ENCODE measurements around the gene UBTD1.
"Not testable (repeated sequence)": the region's sequence is repeated elsewhere in the genome, so short reads cannot be mapped to it uniquely, and the experiment has no call there.

Gene UBTD1

DNA sequence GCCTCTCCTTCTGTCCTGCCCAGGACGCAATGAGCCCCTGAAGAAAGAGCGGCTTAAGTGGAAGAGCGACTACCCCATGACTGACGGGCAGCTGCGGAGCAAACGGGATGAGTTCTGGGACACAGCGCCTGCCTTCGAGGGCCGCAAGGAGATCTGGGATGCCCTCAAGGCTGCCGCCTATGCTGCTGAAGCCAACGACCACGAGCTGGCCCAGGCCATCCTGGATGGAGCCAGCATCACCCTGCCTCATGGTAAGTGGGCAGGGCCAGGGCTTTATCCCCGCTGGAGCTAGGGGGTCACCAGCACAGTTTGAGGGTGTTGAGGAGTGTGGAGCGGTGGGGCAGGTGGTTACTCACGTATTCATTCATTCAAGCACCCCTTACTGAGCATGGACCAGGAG, 69.2 kb downstream of the UBTD1 start:
- no peak for DNase-seq

DNA sequence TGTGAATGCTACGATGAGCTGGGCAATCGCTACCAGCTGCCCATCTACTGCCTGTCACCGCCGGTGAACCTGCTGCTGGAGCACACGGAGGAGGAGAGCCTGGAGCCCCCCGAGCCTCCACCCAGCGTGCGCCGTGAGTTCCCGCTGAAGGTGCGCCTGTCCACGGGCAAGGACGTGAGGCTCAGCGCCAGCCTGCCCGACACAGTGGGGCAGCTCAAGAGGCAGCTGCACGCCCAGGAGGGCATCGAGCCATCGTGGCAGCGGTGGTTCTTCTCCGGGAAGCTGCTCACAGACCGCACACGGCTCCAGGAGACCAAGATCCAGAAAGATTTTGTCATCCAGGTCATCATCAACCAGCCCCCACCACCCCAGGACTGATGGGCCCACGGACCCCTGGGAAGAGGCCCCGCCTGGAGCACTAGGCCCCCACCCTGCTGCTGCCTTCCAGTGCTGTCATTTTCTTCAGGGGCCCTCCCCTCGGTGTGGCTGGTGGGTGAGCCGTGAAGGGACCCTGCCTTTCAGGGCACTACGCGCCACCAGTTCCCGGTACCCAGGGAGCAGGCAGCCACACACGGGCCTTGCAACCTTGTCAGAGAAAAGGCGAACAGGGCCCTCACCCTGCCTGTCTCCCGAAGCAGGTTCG, 71.5 kb downstream of the UBTD1 start:
- no peak for DNase-seq

DNA sequence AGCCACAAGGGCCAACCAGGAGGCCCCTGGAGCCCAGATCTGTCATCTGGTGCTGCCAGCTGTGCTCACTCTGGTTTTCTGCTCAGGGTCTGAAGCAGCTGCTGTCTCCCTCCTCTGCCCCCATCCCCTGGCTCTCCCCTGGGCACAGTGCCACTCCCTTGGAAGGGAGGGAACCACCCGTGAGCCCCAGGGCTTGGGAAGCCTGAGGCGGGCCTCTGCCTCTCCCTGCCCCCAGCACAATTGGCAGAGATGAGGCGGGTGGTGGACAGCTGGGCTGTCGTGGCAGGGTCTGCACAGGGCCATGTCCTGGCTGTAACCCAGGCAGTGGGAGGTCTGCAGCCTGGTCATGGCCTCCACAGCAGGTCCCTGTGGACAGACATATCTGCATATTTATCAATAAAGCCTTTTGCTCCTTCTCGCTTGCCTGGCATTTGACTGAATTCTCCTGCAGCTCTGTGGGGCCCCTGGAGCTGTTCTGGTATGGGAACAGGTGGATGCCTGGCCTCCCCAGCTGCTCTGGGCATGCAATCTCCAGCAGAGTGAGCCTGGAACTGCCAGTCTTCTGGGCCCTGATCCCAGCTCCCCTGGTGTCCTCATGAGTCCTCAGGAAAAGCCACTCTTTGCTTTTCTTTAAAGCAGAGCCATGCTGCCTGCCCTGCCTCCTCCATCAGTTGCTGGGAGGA, 72.2 kb downstream of the UBTD1 start:
- peak; percentile 21 for DNase-seq

DNA sequence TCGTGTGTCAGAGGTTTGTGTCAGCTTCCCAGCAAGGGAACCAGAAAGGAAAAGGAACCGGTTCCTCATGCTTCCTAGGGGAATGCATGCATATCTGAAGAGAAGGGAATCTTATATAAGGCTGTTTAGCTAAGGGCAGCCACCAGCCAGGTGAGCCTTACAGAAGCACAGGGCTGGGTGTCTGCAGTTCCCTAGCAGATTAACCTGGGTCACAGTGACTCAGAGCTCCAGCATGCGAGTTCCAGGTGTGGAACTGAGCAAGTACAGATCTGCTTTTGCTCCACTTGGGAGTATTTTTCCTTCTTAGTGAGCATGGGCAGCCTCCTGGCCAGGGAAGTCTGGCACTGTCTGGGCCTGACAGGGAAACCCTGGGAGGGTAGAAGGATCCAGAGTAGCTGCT, 72.9 kb downstream of the UBTD1 start:
- no peak for DNase-seq

DNA sequence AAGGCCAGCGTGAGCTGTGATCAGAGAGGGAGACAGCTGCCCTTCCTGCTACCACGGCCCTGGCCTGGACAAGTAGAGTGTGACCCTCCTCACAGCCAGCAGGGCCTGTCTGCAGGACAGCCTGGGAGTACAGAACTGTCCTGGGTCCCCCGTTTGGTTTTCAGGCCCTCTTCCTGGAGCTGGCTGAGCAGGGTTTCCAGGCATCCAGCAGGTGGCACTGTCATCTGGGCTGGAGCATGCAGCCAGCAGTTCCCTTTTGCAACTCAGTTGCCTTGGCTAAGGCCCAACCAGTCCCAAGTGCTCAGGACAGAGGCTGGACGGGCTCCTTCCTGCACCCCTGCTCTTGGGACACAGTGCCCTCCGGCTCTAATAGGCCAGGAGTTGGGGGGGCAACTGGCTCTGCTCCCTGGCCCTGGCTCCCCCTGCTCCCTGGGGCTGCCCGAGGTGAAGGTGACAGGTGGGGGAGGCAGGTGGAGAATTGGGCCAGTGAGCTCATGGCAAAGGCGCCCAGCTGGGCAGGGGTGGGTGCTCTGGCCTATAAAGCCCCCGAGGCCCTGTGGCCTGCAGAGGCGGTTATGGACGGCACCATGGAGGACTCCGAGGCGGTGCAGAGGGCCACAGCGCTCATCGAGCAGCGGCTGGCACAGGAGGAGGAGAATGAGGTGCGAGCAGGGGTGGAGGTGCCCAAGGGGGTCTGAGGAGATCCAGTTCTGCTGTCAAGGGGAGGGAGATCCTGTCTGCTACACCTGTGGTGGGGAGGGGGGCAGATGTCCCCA, 73.7 kb downstream of the UBTD1 start, which contains the start of gene ANKRD2:
Gene ANKRD2 (plus strand): TSS at position 566 of the 776 bp plus-strand sequence. CDS start 10 bp downstream, at position 576.
- peak; percentile 70 for DNase-seq

DNA sequence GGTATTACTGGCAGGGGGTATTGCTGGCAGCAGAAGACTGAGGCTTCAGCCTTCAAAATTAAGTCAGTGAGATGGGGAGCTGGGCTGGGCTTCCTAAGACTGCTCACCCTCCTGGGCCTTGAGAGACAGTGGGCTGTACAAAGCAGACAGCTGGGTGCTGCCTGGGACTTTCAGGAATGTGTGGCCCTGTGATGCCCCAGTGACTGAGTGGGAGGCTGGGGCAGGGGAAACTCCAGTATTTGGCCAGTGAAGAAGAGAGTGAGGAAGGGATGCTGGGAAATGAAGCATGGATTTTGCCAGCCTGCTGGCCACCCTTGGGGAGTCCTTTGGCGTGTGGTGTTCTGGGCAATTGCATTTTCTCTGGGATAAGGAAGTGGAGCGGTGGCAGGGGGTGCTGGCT, 74.3 kb downstream of the UBTD1 start:
- no peak for DNase-seq

DNA sequence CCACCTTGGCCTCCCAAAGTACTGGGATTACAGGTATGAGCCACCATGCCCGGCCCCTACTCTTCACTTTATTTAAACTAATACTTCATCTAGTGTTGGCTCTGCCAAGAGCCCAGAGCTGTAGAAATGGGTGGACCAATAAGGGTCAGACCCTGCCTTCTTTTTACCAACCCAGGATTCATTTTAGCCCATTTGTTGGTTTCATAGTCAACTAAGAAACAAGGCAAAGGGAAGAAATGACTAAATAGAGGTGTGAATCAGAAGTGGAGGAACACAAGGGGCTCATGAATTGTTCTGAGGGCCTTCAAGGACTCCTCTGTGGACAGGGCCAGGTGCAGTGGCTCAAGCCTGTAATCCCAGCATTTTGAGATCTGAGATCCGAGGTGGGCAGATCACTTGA, 74.9 kb downstream of the UBTD1 start:
- DNase-seq, result no peak

DNA sequence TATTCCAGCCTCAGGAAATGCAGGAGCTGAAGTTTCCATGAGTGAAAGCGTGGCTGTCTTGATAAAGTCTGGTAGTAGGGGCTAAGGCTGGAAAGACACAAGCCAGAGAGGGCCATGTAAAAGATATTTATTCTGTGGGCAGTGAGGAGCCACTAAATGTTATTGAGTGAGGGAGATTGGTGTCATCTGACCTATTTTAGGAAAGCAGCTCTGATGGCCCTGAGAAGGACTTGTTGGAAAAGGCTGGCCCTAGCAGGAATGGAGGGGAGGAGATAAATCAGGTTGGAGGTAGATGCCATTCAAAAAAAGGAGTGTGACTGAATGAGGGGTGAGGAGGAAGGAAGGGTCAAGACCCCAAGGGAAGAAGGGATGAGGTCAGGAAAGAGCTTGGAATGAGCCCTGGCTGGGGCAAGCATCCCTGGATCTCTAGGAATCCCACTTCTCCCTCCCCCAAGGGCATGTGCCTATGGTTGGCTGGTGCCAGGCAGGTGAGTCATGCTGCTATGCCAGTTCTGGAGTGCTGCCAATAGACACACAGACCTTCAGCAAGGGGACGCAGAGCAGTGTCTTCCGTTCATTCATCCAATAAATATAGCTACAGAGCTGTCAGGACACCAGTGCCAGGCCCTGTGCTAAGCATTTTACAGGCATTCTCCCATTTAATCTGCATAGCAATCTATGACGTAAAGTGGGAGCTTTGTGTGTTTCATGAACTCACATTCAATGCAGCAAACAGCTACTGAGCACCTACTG, 75.8 kb downstream of the UBTD1 start:
- no peak for DNase-seq

DNA sequence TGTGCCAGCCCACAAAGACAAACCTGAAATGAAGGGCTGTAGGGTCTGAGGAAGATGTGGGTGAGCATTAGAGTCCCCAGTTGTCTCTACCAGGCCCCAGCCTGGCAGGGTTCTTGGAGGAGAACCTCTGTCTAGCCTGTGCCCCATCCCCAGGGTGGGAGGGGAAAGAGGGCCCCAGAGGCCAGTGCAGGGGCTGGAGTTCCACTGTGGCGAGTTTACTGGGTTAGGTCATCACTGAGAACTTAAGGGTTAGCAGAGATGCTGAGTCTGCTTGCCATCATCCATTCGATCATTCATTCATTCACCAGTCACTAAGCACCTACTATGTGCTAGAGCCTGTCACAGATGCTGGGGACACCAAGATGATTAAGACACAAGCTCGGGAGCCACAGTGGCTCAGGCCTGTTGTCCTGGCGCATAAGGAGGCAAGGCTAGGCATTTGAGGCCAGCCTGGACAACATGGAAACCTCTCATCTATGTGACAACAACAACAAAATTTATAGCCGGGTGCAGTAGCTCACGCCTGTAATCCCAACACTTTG, 76.5 kb downstream of the UBTD1 start:
- no peak for DNase-seq

DNA sequence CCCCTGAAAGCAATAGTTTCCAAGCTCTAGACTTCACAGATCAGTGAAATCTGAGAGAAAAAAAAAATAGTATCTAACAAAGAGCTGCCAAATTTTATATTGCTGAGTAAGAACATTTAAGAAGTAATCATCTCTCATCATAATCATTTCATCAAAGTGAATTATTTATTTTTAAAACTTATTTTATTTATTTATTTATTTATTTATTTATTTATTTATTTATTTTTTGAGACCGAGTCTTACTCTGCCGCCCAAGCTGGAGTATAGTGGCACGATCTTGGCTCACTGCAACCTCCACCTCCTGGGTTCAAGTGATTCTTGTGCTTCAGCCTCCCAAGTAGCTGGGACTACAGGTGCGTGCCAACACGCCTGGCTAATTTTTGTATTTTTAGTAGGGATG, 77.8 kb downstream of the UBTD1 start:
- not testable (repeated sequence) for DNase-seq

DNA sequence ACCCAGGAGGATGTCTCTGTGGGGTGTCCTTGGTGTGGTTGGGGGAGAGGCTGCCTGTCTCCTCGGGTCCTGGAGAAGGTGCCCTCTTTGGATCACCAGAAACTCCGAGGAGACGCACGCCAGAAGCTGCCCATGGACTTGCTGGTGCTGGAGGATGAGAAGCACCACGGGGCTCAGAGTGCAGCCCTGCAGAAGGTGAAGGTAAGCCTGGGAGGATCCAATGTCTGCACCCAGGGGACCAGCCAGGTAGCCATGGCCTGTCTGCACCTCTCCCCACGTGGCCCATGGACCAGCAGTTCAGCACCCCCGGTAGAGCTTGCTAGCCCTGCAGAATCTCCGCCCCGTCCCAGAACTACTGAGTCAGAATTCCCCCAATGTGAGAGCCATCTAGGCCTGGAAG, 79.0 kb downstream of the UBTD1 start:
- DNase-seq, result no peak

DNA sequence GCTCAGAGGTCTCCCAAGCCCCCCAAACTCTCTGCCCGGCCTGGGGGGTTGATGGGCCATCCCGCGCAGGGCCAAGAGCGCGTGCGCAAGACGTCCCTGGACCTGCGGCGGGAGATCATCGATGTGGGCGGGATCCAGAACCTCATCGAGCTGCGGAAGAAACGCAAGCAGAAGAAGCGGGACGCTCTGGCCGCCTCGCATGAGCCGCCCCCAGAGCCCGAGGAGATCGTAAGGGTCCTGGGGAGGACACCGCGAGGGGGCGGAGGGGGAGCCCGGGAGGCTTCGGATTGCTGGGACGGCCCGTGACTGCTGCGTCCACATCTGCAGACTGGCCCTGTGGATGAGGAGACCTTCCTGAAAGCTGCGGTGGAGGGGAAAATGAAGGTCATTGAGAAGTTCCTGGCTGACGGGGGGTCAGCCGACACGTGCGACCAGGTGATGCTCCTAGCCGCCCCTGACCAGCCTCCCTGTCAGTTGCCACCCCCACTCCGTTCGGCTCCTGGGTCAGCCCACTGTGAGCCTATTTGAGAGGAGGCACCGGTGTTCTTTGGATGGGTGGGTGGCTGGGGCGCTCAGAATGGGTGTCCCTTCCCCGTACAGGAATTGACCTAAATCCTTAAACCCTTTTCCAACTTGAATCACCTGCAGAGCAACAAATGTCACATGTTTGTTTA, 79.6 kb downstream of the UBTD1 start:
- no peak for DNase-seq

DNA sequence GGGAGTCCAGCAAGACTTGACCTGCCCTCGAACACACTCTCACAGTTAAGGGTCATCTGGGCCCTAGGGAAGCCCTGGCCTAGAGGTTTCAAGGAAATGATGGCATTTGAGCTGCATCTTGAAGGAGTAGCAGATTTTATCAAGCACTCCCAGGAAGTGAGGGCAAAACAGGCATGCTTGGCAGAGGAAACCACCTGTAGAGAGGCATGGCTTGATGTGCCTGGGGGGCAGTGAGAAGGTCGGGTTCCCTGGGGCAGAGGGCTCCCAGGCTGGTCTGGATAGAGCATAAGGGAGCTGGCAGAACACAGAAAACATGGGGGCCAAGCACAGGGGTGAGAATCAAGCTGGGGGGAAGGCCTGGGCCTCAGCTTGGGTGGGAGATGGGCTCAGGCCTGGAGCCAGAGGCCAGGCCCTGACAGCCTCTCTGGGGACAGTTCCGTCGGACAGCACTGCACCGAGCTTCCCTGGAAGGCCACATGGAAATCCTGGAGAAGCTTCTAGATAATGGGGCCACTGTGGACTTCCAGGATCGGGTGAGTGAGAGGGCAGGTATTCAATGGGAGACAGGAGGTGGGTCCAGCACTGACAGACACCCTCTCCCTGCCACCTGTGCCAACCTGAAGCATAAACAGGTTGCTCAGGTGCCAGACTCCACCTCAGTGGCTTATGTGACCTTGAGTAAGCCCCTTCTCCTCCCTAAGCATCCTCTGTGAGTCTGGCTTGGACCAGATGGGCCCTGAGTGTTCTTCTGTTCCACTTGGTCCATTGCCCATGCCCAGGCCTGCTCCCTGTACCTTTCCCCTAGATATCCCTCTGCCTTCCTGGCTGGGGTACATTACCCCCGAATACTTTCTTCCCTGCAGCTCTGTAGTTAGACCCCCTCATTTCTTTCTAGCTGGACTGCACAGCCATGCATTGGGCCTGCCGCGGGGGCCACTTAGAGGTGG, 82.0 kb downstream of the UBTD1 start:
- no peak for DNase-seq

DNA sequence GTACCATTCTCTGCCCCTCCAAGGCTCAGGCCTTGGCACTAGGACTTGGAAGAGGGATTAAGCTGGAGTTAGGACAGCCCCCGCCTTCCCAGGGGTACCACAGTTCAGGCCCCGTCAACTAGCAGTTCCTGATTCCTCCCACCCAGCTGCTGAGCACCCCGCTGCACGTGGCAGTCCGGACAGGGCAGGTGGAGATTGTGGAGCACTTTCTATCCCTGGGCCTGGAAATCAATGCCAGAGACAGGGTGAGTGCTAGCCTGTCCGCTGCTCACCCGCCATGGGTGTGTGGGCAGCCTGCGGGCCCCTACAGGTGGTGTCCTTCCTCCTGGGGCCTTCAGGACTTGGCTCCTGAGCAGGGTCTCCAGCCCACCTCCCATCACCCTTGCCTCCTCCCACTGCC, 83.4 kb downstream of the UBTD1 start:
- DNase-seq, result no peak

DNA sequence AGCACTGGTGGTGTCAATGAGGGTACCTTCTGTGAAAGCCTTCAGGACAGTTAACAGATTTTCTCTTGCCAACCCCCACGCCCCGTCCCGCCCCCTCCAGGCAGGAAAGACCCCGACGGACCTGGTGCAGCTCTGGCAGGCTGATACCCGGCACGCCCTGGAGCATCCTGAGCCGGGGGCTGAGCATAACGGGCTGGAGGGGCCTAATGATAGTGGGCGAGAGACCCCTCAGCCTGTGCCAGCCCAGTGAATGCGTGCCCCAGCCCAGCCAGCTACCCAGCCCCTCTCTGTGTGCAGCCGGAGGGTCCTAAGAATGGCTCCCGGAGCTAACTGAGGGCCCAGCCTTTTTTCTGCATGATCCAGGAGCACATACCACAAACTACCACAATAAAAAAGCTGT, 84.8 kb downstream of the UBTD1 start:
- DNase-seq, result no peak

DNA sequence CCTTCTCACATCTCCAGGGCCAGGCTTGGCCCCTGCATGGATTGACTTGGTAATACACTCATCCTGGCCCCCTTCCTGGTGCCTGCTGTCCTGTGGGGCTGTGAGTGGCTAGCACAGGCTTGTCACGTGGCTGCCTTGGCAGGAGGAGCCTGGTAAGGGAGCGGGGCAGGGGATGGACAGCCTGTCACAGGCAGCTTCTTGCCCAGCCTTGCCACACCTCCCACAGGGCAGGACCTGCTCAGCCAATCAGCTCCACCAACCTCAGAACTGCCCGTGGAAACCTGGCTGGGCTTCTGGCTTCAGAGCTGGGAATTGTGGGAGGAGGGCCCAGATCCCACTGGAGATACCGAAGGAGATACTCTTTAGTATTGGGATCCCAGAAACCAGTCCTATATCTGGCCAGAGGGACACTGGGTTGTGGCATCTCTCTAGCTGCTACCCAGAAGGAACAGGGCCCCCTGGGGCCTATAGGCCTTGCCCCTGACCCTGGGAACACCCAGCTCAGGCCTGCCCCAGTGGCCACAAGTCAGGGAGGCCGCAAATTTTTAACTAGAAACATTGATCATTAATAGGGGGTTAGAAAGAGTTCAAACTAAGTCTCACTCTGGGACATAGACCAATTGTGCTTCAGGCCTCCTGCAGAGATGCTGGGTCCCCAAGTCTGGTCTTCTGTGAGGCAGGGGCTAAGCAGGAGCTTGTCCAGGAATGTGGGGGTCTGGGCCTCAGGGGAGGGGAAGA, 85.5 kb downstream of the UBTD1 start, which contains the start of gene HOGA1:
Gene HOGA1 (plus strand): TSS at position 330 of the 738 bp plus-strand sequence. CDS start 315 bp downstream, at position 645.
- peak; percentile 61 for DNase-seq

DNA sequence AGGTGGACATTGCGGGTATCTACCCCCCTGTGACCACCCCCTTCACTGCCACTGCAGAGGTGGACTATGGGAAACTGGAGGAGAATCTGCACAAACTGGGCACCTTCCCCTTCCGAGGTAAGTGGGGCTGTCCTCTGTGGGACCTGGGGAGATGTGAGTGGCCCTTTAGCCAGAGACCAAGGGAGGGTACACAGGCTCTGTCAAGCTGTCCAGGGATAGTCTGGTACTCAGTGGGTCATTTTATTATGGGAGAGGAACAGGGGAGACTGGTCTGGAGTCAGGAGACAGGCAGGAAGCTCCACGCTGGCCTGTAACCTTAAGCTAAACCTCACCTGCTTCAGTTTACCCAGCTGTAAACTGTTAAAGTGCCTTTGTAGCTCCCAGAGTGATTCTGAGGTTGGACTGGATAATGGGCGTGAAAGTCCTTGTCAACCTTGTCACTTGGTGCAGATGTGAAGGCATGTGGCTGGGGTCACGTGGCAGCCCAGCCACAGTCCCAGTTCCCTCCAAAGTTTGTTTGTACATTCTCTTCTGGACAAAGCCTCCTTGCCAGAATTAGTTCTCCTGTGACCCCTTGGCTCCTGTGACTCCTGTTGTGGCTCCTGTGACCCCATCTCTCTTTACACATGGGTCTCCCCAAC, 86.2 kb downstream of the UBTD1 start:
- no peak for DNase-seq

DNA sequence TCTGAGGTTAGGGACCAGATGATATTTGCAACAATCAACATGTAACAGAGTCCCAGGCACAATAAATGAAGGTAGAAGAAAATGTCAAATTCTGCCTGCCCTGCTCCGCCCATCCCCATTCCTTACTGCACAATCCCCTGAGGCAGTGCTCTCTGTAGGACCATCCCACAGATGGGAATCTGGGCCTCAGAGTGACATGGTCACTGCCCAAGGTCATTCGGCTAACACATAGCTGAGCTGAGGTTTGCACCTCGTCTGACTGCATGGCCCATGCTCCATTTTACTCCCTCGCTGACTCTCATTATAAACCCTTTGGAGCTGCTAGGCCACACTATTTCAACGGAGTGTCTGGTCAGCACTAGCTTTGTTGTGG, 86.7 kb downstream of the UBTD1 start:
- no peak for DNase-seq

DNA sequence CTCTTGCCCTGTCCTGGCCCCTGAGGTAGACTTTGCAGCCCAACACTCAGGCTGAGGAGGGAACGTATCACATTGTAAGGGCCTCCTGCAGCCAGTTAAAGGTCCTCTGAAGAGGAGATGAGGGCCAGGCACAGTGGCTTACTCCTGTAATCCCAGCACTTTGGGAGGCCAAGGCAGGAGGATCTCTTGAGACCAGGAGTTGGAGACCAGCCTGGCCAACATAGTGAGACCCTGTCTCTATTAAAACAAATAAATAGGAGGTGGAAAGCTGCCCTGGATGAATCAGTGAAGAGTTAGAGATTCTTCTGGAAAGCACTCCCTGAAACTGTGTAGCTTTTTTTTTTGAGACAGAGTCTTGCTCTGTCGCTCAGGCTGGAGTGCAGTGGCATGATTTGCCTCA, 88.5 kb downstream of the UBTD1 start:
- DNase-seq, result no peak

DNA sequence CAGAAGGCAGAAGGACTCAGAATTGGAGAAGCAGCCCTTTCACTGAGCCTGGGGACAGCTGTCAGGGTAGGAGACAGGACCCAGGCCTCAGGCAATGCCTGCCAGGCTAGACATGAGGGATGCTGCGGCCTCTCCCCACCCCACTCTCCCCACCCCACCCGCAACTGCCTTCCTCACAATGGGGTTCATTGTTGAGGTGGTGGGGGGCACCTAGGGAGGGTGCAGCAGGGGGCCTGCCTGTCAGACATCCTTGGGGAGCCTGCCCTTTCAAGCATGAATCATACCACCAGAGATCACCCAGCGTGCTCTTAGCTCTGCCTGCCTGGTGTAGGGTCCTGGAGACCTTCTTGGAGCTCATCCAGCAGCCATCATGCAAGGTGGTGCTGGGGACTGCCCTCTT, 90.8 kb downstream of the UBTD1 start, which contains the start of gene C10orf62:
Gene C10orf62 (plus strand): TSS at position 243 of the 400 bp plus-strand sequence. CDS start 177 bp downstream, outside the sequence.
- no peak for DNase-seq

Measured in NCI-H82 (cell line).